PC-3 (cell line): ENCODE results near the gene SERPINE1.

Experiments used
- EZH2 ChIP-seq: fragments of 300-600 bp; sonication (generic); IDR thresholded peaks from one replicate; pipeline ENCODE4 v1.6.1; 2017; ENCODE audit warnings: antibody characterized with exemption, mild to moderate bottlenecking, low read length; ENCODE audit not compliant: unreplicated experiment
- TF ChIP-seq, protein P1 (sequence below): fragments of 300-600 bp; sonication (generic); conservative IDR thresholded peaks from 2 replicates; pipeline ENCODE4 v1.5.1; 2017; ENCODE audit warnings: antibody characterized with exemption, low read depth, mild to moderate bottlenecking, low read length

GRCh38 chr7:101171442-101171837 lies 44.5 kb downstream of the SERPINE1 start:
- TF ChIP-seq, protein P1, sequence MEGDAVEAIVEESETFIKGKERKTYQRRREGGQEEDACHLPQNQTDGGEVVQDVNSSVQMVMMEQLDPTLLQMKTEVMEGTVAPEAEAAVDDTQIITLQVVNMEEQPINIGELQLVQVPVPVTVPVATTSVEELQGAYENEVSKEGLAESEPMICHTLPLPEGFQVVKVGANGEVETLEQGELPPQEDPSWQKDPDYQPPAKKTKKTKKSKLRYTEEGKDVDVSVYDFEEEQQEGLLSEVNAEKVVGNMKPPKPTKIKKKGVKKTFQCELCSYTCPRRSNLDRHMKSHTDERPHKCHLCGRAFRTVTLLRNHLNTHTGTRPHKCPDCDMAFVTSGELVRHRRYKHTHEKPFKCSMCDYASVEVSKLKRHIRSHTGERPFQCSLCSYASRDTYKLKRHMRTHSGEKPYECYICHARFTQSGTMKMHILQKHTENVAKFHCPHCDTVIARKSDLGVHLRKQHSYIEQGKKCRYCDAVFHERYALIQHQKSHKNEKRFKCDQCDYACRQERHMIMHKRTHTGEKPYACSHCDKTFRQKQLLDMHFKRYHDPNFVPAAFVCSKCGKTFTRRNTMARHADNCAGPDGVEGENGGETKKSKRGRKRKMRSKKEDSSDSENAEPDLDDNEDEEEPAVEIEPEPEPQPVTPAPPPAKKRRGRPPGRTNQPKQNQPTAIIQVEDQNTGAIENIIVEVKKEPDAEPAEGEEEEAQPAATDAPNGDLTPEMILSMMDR, result peak; percentile 34
- no peak for TF ChIP-seq EZH2
